Activated T-helper 9 cell treated with anti-CD3 and anti-CD28 coated beads, Interleukin-2, amount 50 U/mL, for 16 hours (primary cell): ENCODE data around the gene AIMP1.
"Not testable (repeated sequence)": the region's sequence is repeated elsewhere in the genome, so short reads cannot be mapped to it uniquely, and the experiment has no call there.

Experiments used
- DNase-seq: peaks from one replicate; pipeline ENCODE4 v3.0.0-alpha.2; 2020; ENCODE audit warnings: low read depth

Gene AIMP1

DNA sequence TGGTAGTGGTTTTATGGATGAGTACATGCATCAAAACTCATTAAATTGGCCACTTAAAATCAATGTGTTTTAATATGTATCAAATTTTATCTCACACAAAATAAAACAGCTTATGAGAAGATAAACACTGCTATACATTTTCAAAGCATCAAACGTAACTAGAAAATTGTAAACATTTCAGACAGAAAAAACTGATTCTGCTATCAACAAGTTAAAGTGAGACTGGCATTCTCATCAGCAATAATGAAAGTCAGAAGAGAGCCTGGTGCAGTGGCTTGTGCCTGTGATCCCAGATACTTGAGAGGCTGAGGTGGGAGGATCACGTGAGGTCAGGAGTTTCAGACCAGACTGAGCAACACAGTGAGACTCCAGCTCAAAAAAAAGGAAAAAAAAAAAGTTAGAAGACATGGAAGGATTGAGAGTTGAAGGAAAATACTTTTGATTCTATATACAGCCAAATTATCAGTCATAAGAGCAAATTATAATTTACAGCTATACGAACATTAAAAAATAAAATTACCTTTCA is 3.3 kb upstream of the AIMP1 start:
- DNase-seq: no peak

DNA sequence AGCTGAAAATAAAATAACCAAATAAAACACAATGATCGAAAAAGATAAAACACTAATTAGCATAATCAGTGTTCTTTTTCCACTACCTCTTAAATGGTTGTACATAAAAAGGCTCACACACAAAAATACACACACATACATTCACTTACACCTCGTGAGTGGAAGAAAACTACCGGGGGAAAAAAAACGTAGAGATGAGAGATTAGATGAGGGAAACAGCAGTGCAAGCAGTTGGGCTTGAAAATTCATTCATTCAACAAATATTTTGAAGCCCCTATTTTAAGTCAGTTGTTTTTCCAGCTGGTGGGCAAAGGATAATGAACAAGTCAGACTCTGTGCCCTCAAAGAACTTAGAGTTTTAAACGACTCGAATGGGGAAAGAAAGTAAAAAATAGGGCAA is 1.4 kb upstream of the AIMP1 start:
- DNase-seq: no peak

DNA sequence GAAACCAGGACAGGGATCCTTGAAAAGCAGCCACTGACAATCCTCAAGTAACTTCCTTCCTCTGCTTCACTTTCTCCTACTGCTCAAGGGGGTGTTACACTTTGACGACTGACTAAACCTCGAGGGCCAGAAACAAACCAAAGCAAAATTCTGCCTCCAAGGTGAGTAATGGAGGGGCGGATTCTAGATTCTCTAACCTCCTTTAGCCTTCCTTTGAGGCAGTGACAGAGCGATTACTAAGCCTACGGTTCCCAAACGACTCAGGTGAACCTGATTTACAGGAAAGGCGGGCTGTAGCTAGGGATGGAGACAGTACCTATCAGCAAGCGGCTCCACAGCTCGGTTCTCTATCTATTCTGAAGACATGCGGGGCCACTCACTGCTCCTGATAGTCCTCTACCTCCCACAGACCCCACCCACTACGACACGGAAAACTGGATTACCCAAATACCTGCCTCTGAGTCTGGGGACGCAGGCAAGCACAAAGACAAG is 828 bp upstream of the AIMP1 start:
- DNase-seq: peak; percentile 21

DNA sequence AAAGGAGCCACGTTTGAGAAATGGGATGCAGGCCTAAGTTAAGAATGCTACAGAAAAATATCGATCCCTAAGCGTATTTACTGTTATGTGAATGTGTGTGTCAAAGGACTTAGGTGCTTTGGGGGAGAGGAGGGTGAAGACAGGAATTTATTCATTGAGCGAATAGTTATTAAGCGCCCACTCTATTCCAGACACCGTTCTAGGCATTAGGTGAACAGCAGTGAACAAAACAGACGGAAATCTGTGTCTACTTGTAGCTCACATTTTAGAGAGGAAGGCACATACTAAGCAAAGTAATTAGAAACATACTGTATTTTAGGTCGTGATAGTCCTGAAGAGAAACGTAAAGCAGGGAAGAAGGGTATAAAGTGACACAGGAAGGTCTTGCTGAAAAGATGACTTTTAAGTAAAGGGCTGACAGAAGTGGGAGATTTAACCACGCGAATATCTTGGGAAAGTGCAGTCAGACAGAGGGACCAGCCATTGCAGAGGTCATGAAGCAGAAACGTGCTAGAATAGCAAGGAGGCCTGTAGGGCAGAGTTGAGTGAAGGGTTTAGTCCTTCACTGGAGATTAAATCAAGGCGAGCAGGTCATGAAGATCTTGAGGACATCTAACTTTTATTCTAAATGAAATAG is 541 bp downstream of the AIMP1 start:
- DNase-seq: no peak

DNA sequence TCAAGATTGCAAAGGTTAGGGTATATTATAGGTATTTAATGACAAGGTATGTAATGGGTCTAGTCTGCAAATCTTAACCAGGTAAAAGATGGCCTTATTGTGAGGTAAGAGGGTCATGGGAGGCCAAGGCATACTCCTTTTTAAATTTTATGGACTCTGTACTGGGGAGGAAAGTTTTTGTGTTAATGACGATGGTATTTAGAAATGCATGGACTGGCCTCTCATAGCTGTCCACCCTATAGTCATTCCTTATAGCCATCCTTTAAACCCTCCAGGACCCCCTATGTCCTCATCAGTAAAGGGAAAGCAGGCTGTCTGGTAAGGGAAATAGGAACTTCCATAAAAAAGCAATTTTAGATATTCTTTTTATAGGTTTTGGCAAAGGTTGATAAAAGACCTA is 1.5 kb downstream of the AIMP1 start:
- DNase-seq: no peak

DNA sequence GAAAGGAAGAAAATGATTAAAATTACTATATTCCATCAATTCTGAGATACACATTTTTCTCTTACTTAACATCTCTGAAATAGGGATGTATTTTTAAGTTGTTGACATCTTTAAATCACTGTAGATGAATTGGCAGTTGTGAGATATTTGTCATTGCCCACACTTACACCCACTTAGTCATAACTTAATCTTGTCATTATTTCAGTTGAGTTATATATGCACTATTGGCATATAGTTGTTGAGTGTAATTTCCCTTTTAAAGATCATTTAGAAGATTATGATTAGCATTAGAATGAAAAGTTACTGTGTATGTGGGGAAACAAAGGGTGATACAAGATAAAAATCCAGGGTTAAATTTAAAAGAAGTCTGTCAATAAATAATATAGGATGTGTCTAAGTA is 2.2 kb downstream of the AIMP1 start:
- no peak for DNase-seq

DNA sequence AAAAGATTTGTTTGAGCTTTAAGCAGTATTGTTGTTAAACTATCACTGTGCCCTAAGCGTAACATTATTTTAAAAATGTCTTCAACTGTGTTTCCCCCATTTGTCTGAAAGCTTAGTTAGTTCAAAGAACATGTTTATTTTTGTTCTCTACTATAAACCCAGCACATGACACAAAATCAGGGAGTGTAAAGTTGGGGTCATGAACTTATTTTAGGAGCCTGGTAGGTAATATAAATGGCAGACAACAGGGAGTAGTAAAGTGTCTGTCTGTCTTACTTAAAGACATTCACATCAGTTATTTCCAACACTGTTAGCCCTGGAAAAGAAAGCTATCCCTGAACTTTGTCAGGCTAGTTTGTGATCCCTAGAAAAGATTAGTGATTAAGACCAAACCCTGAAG is 3.9 kb downstream of the AIMP1 start:
- no peak for DNase-seq

DNA sequence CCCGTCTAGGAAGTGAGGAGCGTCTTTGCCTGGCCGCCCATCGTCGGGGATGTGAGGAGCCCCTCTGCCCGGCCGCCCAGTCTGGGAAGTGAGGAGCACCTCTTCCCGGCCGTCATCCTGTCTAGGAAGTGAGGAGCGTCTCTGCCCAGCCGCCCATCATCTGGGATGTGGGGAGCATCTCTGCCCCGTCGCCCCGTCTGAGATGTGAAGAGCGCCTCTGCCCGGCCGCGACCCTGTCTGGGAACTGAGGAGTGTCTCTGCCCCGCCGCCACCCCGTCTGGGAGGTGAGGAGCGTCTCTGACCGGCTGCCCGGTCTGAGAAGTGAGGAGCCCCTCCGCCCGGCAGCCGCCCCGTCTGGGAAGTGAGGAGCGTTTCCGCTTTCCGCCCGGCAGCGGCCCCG is 4.8 kb downstream of the AIMP1 start:
- DNase-seq: not testable (repeated sequence)

DNA sequence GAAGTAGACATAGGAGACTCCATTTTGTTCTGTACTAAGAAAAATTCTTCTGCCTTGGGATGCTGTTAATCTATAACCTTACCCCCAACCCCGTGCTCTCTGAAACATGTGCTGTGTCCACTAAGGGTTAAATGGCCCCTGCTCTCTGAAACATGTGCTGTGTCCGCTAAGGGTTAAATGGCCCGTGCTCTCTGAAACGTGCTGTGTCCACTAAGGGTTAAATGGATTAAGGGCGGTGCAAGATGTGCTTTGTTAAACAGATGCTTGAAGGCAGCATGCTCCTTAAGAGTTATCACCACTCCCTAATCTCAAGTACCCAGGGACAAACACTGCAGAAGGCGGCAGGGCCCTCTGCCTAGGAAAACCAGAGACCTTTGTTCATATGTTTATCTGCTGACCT is 5.5 kb downstream of the AIMP1 start:
- not testable (repeated sequence) for DNase-seq

DNA sequence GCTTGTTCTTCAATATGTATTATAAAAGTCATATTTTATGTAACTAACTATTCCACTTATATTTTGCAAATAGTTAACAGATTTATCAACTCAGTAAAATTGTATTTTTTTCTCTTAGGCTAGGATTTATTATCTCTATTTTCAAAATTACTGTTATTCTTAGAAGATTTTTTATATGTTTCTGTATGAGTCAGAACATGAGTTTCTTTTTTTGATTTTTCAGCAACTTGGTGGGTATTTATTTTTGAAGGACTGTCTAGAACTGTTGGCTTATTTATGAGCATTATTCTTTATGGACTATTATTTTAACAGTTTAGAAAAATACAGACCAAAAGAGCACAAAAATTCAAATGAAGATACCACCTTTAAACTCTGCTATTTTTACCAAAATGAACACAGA is 6.8 kb downstream of the AIMP1 start:
- no peak for DNase-seq

DNA sequence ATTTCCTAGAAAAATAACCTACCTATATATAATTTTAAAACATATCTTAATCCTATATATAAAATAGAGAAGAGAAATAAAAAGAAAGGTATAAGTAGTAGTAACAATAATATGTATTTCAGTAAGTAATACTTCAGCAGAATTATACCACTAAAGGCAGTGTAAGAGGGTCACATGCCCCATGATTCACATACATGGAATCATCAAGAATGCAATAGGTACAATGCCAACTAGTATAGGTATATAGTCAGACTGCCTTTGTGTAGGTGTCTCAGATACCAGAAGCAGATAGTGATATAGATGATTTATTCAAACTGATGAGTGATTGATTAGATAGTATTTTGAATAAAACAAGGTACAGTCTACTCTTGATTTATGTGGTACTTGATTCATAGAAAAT is 9.4 kb downstream of the AIMP1 start:
- no peak for DNase-seq

DNA sequence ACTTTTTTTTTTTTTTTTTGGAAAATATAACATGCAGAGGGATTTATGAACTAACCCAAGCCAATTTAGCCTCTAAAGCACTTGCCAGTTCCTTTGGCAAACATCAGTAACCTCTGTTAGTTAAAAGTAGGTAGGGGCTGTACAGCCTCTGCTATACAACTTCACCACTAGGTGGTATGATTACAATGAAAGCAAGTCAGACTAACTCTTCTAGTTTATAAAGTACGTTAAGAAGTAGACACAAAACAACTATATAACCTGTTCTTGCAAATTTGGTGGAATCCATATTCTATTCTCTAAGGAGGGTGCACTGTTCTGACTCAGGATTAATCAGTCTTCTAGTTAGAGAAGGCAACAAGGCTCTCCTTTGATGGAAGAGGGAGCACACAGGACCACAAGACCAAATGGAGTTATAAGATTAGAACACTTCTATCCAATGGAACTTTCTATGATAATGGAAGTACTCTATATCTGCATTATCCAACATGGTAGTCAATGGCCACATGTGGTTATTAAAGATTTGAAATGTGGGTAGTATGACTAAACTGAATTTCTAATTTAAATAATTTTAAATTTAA is 12.8 kb downstream of the AIMP1 start:
- no peak for DNase-seq

DNA sequence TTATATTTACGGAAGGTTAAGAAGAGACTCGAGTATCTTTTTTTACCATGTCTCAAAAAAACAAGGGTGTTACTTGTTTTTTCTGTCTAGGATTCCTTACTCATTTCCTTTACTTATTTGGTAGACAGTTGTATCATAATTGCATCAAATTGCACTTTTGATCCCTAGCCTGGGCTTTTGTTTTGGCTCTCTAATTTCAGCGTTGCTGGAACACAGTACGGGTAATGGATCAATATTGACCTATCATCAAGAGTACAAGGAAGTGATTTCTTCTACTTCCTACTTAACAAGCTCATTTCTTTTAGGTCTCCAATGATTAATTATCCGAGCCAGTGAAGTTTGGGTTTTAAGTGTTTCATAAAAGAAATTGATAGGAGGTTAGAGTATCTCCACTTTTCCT is 16.8 kb downstream of the AIMP1 start:
- DNase-seq: no peak

DNA sequence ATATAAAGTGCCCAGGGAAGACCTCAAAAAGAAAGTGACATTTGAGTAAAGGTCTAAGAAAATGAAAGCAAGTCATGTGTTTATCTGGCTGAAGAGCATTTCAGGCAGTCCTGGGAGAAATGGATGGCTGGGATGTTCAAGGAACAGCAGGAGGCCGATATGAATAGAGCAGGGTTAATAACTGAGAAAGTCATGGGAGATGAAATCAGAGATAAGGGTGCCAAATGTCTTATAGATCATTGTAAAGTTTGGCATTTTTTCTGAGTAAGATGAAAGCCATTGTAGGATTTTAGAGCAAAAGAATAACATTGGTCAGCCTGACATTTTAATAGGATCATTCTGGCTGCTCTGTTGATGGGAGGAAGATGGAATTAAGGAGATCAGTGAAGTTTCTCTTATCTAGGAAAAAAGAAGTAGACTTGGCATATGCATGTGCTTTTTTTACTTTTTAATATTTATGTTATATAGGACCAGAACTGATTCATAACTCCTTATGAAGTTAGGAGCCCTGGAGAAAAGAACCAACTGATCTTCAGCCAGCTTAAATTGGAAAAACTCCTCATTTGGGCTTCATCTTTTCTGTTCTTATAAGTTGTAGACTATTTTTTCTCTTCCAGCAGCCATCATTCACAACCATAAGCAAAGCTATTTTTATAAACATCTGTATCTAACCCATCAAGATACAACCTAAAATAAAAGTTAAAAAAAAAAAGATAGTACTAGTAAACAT is 18.6 kb downstream of the AIMP1 start:
- DNase-seq: no peak

DNA sequence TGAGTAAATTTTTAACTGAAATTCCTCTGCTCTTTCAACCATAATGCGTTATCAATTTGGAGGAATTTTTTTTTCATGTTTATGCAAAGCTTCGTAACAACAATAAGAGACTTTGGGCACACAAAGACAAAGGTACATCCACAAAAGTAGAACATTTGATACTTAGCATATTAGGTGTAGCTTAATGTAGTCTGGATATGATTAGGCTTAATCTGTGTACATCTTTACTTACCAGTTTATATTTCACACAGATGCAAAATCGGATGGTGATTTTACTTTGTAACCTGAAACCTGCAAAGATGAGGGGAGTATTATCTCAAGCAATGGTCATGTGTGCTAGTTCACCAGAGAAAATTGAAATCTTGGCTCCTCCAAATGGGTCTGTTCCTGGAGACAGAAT is 20.3 kb downstream of the AIMP1 start:
- DNase-seq: no peak

DNA sequence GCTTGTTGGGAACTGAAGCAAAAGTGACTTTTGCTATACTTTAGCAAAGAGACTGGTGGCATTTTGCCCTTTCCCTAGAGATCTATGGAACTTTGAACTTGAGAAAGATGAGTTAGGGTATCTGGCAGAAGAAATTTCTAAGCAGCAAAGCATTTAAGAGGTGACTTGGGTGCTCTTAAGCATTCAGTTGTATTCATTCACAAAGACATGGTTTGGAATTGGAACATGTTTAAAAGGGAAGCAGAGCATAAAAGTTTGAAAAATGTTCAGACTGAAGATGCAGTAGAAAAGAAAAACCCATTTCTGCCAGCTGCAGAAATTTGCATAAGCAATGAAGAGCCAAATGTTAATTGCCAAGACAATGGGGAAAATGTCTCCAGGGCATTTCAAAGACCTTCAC is 21.6 kb downstream of the AIMP1 start:
- no peak for DNase-seq

DNA sequence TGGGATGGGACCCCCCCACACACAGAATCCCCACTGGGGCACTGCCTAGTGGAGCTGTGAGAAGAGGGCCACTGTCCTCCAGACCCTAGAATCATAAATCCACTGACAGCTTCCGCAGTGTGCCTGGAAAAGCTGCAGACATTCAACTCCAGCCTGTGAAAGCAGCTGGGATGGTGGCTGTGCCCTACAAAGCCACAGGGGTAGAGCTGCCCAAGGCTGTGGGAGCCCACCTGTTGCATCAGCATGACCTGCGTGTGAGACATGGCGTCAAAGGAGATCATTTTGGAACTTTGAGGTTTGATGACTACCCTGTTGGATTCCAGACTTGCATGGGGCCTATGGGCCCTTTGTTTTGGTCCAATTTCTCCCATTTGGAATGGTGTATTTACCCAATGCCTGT is 22.3 kb downstream of the AIMP1 start:
- no peak for DNase-seq

DNA sequence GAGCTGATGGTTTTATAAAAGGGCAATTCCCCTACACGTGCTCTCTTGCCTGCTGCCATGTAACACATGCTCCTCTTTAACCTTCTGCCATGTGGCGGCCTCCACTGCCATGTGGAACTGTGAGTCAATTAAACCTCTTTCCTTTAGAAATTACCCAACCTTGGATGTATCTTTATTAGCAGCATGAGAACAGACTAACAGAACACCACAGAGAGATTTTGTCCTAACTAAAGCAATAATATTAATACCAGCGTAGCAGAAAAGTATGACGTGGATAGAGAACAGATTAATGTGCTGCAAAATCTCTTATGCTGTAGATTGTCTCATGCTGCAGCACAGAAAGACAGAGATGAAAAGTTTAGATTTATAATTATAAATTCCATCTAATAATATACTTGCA is 23.1 kb downstream of the AIMP1 start:
- no peak for DNase-seq

DNA sequence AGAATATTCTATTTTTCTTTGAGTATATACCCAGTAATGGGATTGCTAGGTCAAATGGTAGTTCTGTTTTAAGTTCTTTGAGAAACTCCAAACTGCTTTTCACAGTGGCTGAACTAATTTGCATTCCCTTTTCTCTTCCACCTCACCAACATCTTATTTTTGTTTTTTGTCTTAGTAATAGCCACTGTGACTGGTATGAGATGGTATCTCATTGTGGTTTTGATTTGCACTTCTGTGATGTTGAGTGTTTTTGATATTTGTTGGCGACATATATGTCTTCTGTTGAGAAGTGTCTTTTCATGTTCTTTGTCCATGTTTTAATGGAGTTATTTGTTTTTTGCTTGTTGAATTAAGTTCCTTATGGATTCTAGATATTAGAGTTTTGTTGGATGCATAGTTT is 24.4 kb downstream of the AIMP1 start:
- no peak for DNase-seq

DNA sequence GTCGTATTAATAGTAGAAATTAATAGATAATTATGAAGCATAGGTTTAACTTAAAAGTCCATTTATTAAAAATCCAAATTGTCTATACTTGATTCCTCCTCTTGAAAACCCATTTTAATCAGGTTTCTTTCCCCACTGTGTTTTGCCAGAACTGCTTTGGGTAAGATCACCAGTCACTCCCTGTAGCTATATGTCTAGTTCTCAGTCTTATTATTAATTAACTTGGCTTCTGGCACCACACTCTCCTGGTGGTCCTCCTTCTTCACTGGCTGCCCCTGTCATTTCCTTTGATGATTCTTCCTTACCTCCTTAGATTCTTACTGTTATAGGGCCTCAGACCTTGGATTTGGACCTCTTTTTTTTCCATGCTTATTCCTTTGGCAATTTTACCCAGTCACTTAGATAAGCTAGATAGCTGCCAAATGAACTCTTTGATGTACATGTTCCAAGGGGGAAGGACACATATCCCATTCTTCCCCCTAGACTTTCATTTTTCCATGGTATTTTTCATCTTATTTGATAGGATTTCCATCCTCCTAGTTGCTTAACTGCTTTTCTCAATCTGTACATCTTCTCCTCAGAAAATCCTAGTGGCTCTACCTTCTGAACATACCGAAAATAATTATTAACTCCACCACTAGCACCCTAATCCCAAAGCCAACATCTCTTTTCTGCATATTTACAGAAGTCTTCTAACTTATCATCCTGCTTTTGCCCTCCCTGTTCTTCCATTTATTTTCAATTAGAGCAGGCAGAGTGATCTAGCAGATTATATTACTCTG is 27.7 kb downstream of the AIMP1 start:
- no peak for DNase-seq

DNA sequence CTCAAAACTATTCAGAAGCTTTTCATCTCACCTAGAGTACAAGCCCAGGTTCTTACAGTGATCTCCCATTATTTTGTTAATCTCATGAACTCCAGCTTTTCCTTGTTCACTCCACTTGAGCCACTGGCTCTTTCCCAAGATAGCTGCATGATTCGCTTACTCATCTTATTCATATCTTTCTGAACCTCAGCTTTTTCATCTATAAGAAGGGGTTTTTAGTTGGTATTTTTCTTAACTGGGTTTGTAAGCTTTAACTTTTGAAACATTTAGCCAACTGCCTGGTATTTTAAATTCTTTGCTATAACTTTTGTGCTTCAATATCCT is 28.3 kb downstream of the AIMP1 start:
- no peak for DNase-seq

DNA sequence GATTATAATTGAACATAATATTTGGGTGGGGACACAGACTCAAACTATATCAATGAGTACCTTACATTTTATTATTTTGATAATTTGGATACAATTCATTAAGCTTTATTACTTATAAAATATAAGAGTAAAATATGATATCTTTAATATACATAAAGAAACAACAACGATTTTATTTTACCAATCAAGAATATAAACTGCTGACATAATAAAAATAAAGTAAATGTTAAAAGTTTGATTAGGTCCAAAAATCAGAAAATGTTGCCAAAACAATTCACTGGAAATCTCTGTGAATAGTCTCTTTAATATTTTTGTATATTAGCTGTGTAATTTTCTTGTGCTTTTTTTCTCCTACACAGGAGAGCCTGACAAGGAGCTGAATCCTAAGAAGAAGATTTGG is 30.8 kb downstream of the AIMP1 start:
- no peak for DNase-seq

DNA sequence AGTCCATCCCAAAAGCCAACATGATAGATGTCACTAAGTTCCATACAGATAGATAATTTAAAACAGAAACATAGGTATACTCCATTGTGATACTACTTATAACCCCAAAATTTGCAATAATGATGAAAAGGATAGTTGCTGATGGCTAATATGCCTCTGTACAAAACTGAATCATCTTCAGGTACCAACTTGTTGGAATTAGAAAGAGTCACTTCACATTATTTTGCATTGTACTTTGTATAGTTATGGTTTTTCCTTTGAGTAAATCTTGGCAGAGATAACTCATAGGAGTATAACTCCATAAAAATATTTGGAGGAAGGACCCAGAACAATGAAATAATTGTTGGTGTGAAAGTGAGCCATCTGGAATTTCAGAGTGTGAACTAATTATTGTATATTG is 34.7 kb downstream of the AIMP1 start:
- DNase-seq: no peak
